Neural cell (in vitro differentiated cells): Measurements from ENCODE around the gene RELN. TPM values are rescaled to one million over a fixed set of nuclear protein-coding genes. Genes with fewer than 3 reads are reported as not detected.

ENCODE experiments used
- H2AFZ ChIP-seq: fragments of 200-600, 300-800 bp; sonication (generic), shearing (Covaris generic); 2 replicates; pipeline ENCODE4 v1.6.0; 2014; ENCODE audit warnings: low read depth, mild to moderate bottlenecking, antibody characterized with exemption, low read length, moderate library complexity
- H3F3A ChIP-seq: fragments of 200-600 bp; shearing (Covaris generic); 2 replicates; pipeline ENCODE4 v1.6.1; 2016; ENCODE audit warnings: mild to moderate bottlenecking, moderate library complexity, mixed read lengths, antibody characterized with exemption, low read length; ENCODE audit not compliant: insufficient read depth, poor library complexity, severe bottlenecking
- H3K27ac ChIP-seq: fragments of 200-600, 300-800 bp; sonication (generic), shearing (Covaris generic); 2 replicates; pipeline ENCODE4 v1.5.1; 2014; ENCODE audit warnings: mild to moderate bottlenecking, low read length, moderate library complexity
- H3K27me3 ChIP-seq: fragments of 300-800, 200-600 bp; sonication (generic), shearing (Covaris generic); 2 replicates; pipeline ENCODE4 v1.6.0; 2014; ENCODE audit warnings: mild to moderate bottlenecking, low read depth, low read length, moderate library complexity; ENCODE audit not compliant: insufficient read depth
- H3K36me3 ChIP-seq: fragments of 300-800, 200-600 bp; sonication (generic), shearing (Covaris generic); 2 replicates; pipeline ENCODE4 v1.5.1; 2014; ENCODE audit warnings: mild to moderate bottlenecking, antibody characterized with exemption, low read length, moderate library complexity; ENCODE audit not compliant: insufficient read depth
- H3K4me2 ChIP-seq: fragments of 300-800, 200-600 bp; sonication (generic), shearing (Covaris generic); 2 replicates; pipeline ENCODE4 v1.6.0; 2014; ENCODE audit warnings: mild to moderate bottlenecking, low read length
- H3K4me3 ChIP-seq: fragments of 300-800, 200-600 bp; sonication (generic), shearing (Covaris generic); 2 replicates; pipeline ENCODE4 v1.5.1; 2014; ENCODE audit warnings: mild to moderate bottlenecking, low read length, moderate library complexity
- H3K79me2 ChIP-seq: fragments of 200-600 bp; shearing (Covaris generic); replicated peaks from 2 replicates; pipeline ENCODE4 v1.6.0; 2014; ENCODE audit warnings: mild to moderate bottlenecking, low read length, moderate library complexity; ENCODE audit not compliant: insufficient read depth
- H3K9ac ChIP-seq: fragments of 300-800, 200-600 bp; sonication (generic), shearing (Covaris generic); 2 replicates; pipeline ENCODE4 v1.6.1; 2016; ENCODE audit warnings: mild to moderate bottlenecking, low read length, mixed read lengths
- H3K9me2 ChIP-seq: fragments of 200-600 bp; shearing (Covaris generic); 2 replicates; pipeline ENCODE4 v1.6.1; 2016; ENCODE audit warnings: mild to moderate bottlenecking, low read length, mixed read lengths; ENCODE audit not compliant: insufficient read depth
- H3K9me3 ChIP-seq: fragments of 200-600, 300-800 bp; sonication (generic), shearing (Covaris generic); 2 replicates; pipeline ENCODE4 v1.6.1; 2016; ENCODE audit warnings: mild to moderate bottlenecking, mixed run types, low read length, moderate library complexity, mixed read lengths
- H4K20me1 ChIP-seq: fragments of 200-600 bp; shearing (Covaris generic); 2 replicates; pipeline ENCODE4 v1.6.1; 2016; ENCODE audit warnings: mild to moderate bottlenecking, mixed run types; ENCODE audit not compliant: insufficient read depth
- EP300 ChIP-seq: fragments of 450-650 bp; conservative IDR thresholded peaks from 2 replicates; pipeline ENCODE4 v1.6.1; 2014; ENCODE audit warnings: antibody characterized with exemption, mild to moderate bottlenecking, moderate library complexity; ENCODE audit not compliant: poor library complexity, severe bottlenecking
- EZH2 ChIP-seq: fragments of 200-600, 300-800 bp; shearing (Covaris generic), sonication (generic); IDR thresholded peaks from 2 replicates; pipeline ENCODE4 v1.6.1; 2014; ENCODE audit warnings: antibody characterized with exemption, low read length, borderline replicate concordance, mild to moderate bottlenecking; ENCODE audit not compliant: insufficient read depth, poor library complexity, severe bottlenecking
- MXI1 ChIP-seq: fragments of 450-650 bp; conservative IDR thresholded peaks from 2 replicates; pipeline ENCODE4 v1.6.1; 2014; ENCODE audit warnings: antibody characterized with exemption, mild to moderate bottlenecking; ENCODE audit not compliant: poor library complexity, severe bottlenecking
- POLR2AphosphoS5 ChIP-seq: IDR thresholded peaks from 2 replicates; pipeline ENCODE4 v1.6.1; 2012
- RAD21 ChIP-seq: fragments of 450-650 bp; conservative IDR thresholded peaks from 2 replicates; pipeline ENCODE4 v1.6.1; 2014; ENCODE audit warnings: antibody characterized with exemption, mild to moderate bottlenecking, moderate library complexity
- SMC3 ChIP-seq: fragments of 450-650 bp; conservative IDR thresholded peaks from 2 replicates; pipeline ENCODE4 v1.6.1; 2014; ENCODE audit warnings: antibody characterized with exemption, mild to moderate bottlenecking, moderate library complexity; ENCODE audit not compliant: poor library complexity
- TAF1 ChIP-seq: IDR thresholded peaks from 2 replicates; pipeline ENCODE4 v1.6.1; 2012; ENCODE audit warnings: low read depth
- polyA plus RNA-seq: library from polyadenylated mRNA; depleted of rRNA; stranded (reverse); fragments of >200 nt; gene quantifications from 2 replicates; pipeline ENCODE4 v1.2.3, GENCODE V29; 2014
- TF ChIP-seq, protein P1 (sequence below): IDR thresholded peaks from 2 replicates; pipeline ENCODE4 v1.6.1; 2012; ENCODE audit warnings: borderline replicate concordance
- TF ChIP-seq, protein P2 (sequence below): fragments of 450-650 bp; IDR thresholded peaks from 2 replicates; pipeline ENCODE4 v1.5.1; 2014; ENCODE audit warnings: antibody characterized with exemption, mild to moderate bottlenecking, moderate library complexity; ENCODE audit not compliant: poor library complexity, severe bottlenecking

The RELN gene
- polyA plus RNA-seq, 1 donor from 2014 or later = 178 TPM

DNA sequence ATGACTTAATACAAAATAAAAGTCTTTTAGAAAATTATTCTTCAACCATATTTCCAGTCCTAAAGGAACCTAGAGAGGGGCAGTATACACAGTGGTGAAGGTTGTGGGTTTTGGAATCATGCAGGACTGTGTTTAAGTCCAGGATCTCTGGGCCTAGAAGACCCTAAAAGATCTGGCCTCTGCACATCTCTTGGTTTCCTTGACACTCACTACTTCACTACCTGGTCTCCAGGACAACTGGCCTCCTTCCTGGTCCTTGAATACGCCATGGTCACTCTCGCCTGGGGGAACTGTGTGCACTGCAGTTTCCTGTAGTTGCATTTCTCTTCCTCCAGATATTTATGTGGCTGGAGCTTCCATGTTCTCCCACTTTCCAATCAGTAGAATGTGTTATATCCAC is 360.7 kb downstream of the RELN start:
- Histone ChIP-seq H4K20me1 (no peaks in the 10 kb centered on the region), H3K27me3 (no peaks in the 10 kb centered on the region), H3K36me3 (no peaks in the 10 kb centered on the region), H3K4me2 (no peak overlapping the region), H3K27ac (peak overlapping the region; percentile 11), H3K9me2 (no peaks in the 10 kb centered on the region), H3K4me3 (no peak overlapping the region), H3K9ac (no peak overlapping the region), H3K79me2 (no peaks in the 10 kb centered on the region), H3K9me3 (no peaks in the 10 kb centered on the region), H3F3A (no peaks in the 10 kb centered on the region), H2AFZ (no peak overlapping the region)
- TF ChIP-seq, protein P1, sequence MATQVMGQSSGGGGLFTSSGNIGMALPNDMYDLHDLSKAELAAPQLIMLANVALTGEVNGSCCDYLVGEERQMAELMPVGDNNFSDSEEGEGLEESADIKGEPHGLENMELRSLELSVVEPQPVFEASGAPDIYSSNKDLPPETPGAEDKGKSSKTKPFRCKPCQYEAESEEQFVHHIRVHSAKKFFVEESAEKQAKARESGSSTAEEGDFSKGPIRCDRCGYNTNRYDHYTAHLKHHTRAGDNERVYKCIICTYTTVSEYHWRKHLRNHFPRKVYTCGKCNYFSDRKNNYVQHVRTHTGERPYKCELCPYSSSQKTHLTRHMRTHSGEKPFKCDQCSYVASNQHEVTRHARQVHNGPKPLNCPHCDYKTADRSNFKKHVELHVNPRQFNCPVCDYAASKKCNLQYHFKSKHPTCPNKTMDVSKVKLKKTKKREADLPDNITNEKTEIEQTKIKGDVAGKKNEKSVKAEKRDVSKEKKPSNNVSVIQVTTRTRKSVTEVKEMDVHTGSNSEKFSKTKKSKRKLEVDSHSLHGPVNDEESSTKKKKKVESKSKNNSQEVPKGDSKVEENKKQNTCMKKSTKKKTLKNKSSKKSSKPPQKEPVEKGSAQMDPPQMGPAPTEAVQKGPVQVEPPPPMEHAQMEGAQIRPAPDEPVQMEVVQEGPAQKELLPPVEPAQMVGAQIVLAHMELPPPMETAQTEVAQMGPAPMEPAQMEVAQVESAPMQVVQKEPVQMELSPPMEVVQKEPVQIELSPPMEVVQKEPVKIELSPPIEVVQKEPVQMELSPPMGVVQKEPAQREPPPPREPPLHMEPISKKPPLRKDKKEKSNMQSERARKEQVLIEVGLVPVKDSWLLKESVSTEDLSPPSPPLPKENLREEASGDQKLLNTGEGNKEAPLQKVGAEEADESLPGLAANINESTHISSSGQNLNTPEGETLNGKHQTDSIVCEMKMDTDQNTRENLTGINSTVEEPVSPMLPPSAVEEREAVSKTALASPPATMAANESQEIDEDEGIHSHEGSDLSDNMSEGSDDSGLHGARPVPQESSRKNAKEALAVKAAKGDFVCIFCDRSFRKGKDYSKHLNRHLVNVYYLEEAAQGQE = no peak
- TF ChIP-seq, protein P2, sequence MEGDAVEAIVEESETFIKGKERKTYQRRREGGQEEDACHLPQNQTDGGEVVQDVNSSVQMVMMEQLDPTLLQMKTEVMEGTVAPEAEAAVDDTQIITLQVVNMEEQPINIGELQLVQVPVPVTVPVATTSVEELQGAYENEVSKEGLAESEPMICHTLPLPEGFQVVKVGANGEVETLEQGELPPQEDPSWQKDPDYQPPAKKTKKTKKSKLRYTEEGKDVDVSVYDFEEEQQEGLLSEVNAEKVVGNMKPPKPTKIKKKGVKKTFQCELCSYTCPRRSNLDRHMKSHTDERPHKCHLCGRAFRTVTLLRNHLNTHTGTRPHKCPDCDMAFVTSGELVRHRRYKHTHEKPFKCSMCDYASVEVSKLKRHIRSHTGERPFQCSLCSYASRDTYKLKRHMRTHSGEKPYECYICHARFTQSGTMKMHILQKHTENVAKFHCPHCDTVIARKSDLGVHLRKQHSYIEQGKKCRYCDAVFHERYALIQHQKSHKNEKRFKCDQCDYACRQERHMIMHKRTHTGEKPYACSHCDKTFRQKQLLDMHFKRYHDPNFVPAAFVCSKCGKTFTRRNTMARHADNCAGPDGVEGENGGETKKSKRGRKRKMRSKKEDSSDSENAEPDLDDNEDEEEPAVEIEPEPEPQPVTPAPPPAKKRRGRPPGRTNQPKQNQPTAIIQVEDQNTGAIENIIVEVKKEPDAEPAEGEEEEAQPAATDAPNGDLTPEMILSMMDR = no peak
- TF ChIP-seq EP300 (no peak), POLR2AphosphoS5 (no peak), RAD21 (no peak), TAF1 (no peak), SMC3 (no peak), MXI1 (no peak), EZH2 (no peak)

DNA sequence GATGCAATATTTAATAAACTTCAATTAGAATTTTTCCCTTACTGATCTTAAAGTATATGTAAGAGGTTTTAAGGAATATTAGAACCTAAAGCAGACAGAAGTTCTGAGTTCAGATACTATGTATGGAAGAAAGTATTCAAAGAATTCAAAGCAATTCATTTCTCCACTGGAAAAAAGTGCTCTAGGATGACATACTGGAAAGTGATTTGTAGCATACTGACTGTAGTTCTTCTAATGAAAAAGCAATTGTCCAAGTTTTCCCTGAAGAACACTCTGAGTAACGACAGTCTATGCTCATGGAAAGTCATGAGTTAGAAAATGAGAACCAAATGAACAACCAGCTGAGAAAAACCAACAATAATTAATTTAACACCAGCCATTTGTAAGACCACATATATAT is 362.7 kb downstream of the RELN start:
- no peaks in the 10 kb centered on the region for H3K79me2 ChIP-seq
- H3F3A ChIP-seq = no peaks in the 10 kb centered on the region
- no peak overlapping the region for H3K4me3 ChIP-seq
- H3K27me3 ChIP-seq = no peaks in the 10 kb centered on the region
- H3K27ac ChIP-seq = no peak overlapping the region
- no peaks in the 10 kb centered on the region for H3K36me3 ChIP-seq
- no peak for TF ChIP-seq SMC3
- TF ChIP-seq POLR2AphosphoS5 = no peak
- no peak for TF ChIP-seq RAD21
- TF ChIP-seq, protein P1 = no peak
- TF ChIP-seq EZH2 = no peak
- no peak for TF ChIP-seq EP300
- no peak for TF ChIP-seq TAF1
- TF ChIP-seq, protein P2 = no peak
- TF ChIP-seq MXI1 = no peak
- no peaks in the 10 kb centered on the region for H3K9me3 ChIP-seq
- H3K9ac ChIP-seq = no peak overlapping the region
- no peaks in the 10 kb centered on the region for H3K9me2 ChIP-seq
- no peak overlapping the region for H2AFZ ChIP-seq
- no peaks in the 10 kb centered on the region for H4K20me1 ChIP-seq
- H3K4me2 ChIP-seq = no peak overlapping the region
